H1 (cell line): ENCODE data around the gene NAP1L5. TPM values are rescaled to one million over a fixed set of nuclear protein-coding genes. Genes with fewer than 3 reads are reported as not detected.

ENCODE experiments used
- CTCF ChIA-PET: fragments of 300-600 bp; sonication (Branson Sonifier 250); formaldehyde crosslinking; loops from one replicate; lab custom pipeline; 2021; ENCODE audit not compliant: partially characterized antibody; lab: Charles Lee
- POLR2A ChIA-PET: fragments of 300-600 bp; sonication (Branson Sonifier 250); formaldehyde crosslinking; loops from one replicate; lab custom pipeline; 2021; ENCODE audit warnings: inconsistent platforms; ENCODE audit not compliant: partially characterized antibody; lab: Charles Lee
- DNase-seq, 2 experiments: peaks; one replicate each; pipeline versions ENCODE4 v3.0.0 to v3.0.0-alpha.2; 2010 to 2022; ENCODE audit warnings: low spot score in 2 of 2, low read depth in 1 of 2, mixed read lengths in 1 of 2
- FAIRE-seq: peaks from 2 replicates; lab custom pipeline; 2011; peaks lifted over from hg19 to GRCh38; lab: Jason Lieb, UNC
- H2AFZ ChIP-seq: 2 replicates; pipeline ENCODE4 v1.8.1; 2012; ENCODE audit warnings: low read length, inconsistent platforms
- H2AK5ac ChIP-seq: 2 replicates; pipeline ENCODE4 v1.6.1; 2013; ENCODE audit warnings: low read depth, low read length
- H2BK120ac ChIP-seq: replicated peaks from 2 replicates; pipeline ENCODE3; 2013; ENCODE audit warnings: low read depth, low read length, inconsistent platforms
- H2BK12ac ChIP-seq: 2 replicates; pipeline ENCODE4 v1.6.1; 2013; ENCODE audit warnings: low read depth, low read length
- H2BK15ac ChIP-seq: 2 replicates; pipeline ENCODE4 v1.6.1; 2013; ENCODE audit warnings: low read length
- H2BK20ac ChIP-seq: 2 replicates; pipeline ENCODE4 v1.6.1; 2013; ENCODE audit warnings: low read length
- H2BK5ac ChIP-seq: 2 replicates; pipeline ENCODE4 v1.6.1; 2013; ENCODE audit warnings: low read depth, low read length
- H3K14ac ChIP-seq: 2 replicates; pipeline ENCODE4 v1.6.1; 2013; ENCODE audit warnings: inconsistent platforms; ENCODE audit not compliant: insufficient read length
- H3K18ac ChIP-seq: 2 replicates; pipeline ENCODE4 v1.6.1; 2013; ENCODE audit warnings: low read length; ENCODE audit errors: extremely low read depth
- H3K23ac ChIP-seq: 2 replicates; pipeline ENCODE4 v1.6.1; 2013; ENCODE audit warnings: inconsistent platforms; ENCODE audit not compliant: insufficient read length
- H3K23me2 ChIP-seq: 2 replicates; pipeline ENCODE4 v1.6.1; 2013; ENCODE audit warnings: low read depth, low read length
- H3K27ac ChIP-seq: 2 replicates; pipeline ENCODE4 v1.6.1; 2011; ENCODE audit warnings: low read depth, low read length, inconsistent platforms
- H3K27me3 ChIP-seq, 4 experiments: replicated peaks in 1 of 4; 1 replicate in 1 of 4; 2 replicates in 3 of 4; pipeline versions ENCODE4 v1.6.1 to v1.8.1; 2011 to 2013; ENCODE audit warnings: low read length in 3 of 4, mild to moderate bottlenecking in 3 of 4, inconsistent platforms in 2 of 4, mixed read lengths in 2 of 4, moderate library complexity in 1 of 4; ENCODE audit not compliant: control insufficient read depth in 3 of 4, insufficient read depth in 3 of 4; ENCODE audit errors: extremely low read depth in 1 of 4
- H3K36me3 ChIP-seq, 4 experiments: 2 replicates each; pipeline versions ENCODE4 v1.6.1 to v1.8.1; 2011 to 2013; ENCODE audit warnings: mild to moderate bottlenecking in 4 of 4, low read length in 3 of 4, moderate library complexity in 2 of 4, control low read depth in 1 of 4, inconsistent platforms in 1 of 4; ENCODE audit not compliant: insufficient read depth in 4 of 4, control insufficient read depth in 2 of 4
- H3K4ac ChIP-seq: replicated peaks from 2 replicates; pipeline ENCODE3; 2013; ENCODE audit warnings: low read length, low read depth, mixed read lengths, inconsistent platforms; ENCODE audit not compliant: insufficient read length
- H3K4me1 ChIP-seq, 4 experiments: replicated peaks in 1 of 4; 1 replicate in 1 of 4; 2 replicates in 3 of 4; pipeline versions ENCODE4 v1.6.1 to v1.8.1; 2011 to 2013; ENCODE audit warnings: low read length in 3 of 4, inconsistent platforms in 2 of 4, mixed read lengths in 1 of 4; ENCODE audit not compliant: insufficient read depth in 4 of 4, control insufficient read depth in 3 of 4
- H3K4me2 ChIP-seq, 2 experiments: 2 replicates each; pipeline versions ENCODE4 v1.6.1 to v1.8.1; 2011 to 2013; ENCODE audit warnings: low read depth in 2 of 2, low read length in 2 of 2, control low read depth in 1 of 2, inconsistent platforms in 1 of 2, mild to moderate bottlenecking in 1 of 2; ENCODE audit not compliant: insufficient read depth in 1 of 2
- H3K4me3 ChIP-seq, 4 experiments: fragments of 200-600, 300-600 bp in 1 of 4; sonication (generic), shearing (Covaris generic), sonication (Bioruptor Twin) in 1 of 4; 2 replicates each; pipeline versions ENCODE4 v1.5.1 to v1.8.1; 2011 to 2016; ENCODE audit warnings: low read length in 4 of 4, low read depth in 3 of 4, control low read depth in 2 of 4, inconsistent platforms in 2 of 4, mild to moderate bottlenecking in 2 of 4, mixed read lengths in 1 of 4, moderate library complexity in 1 of 4; ENCODE audit not compliant: insufficient read depth in 2 of 4; ENCODE audit errors: extremely low read depth in 1 of 4
- H3K56ac ChIP-seq: replicated peaks from 2 replicates; pipeline ENCODE3; 2013; ENCODE audit warnings: low read depth, mild to moderate bottlenecking, mixed read lengths, low read length, inconsistent platforms; ENCODE audit not compliant: insufficient read length
- H3K79me1 ChIP-seq: 2 replicates; pipeline ENCODE4 v1.6.1; 2013; ENCODE audit warnings: low read depth, low read length, control low read depth
- H3K79me2 ChIP-seq, 2 experiments: 2 replicates each; pipeline versions ENCODE4 v1.6.1 to v1.8.1; 2012 to 2013; ENCODE audit warnings: low read length in 2 of 2, mild to moderate bottlenecking in 2 of 2, inconsistent platforms in 1 of 2; ENCODE audit not compliant: insufficient read depth in 2 of 2, control insufficient read depth in 1 of 2
- H3K9ac ChIP-seq, 4 experiments: replicated peaks in 1 of 4; 1 replicate in 1 of 4; 2 replicates in 3 of 4; pipeline versions ENCODE4 v1.6.1 to v1.8.1; 2011 to 2013; ENCODE audit warnings: low read depth in 3 of 4, low read length in 3 of 4, control low read depth in 2 of 4, mild to moderate bottlenecking in 2 of 4, moderate library complexity in 2 of 4, inconsistent platforms in 1 of 4; ENCODE audit errors: extremely low read depth in 1 of 4
- H3K9me3 ChIP-seq, 2 experiments: 2 replicates each; pipeline versions ENCODE4 v1.6.1 to v1.8.1; 2012 to 2013; ENCODE audit warnings: mild to moderate bottlenecking in 2 of 2, moderate library complexity in 2 of 2, control low read depth in 1 of 2, inconsistent platforms in 1 of 2, low read depth in 1 of 2, low read length in 1 of 2, mixed read lengths in 1 of 2; ENCODE audit not compliant: insufficient read depth in 2 of 2
- H4K20me1 ChIP-seq, 2 experiments: replicated peaks in 1 of 2; 2 replicates each; pipeline versions ENCODE3 to v1.8.1; 2011 to 2013; ENCODE audit warnings: inconsistent platforms in 2 of 2, low read length in 2 of 2, mild to moderate bottlenecking in 1 of 2; ENCODE audit not compliant: insufficient read depth in 2 of 2, control insufficient read depth in 1 of 2
- H4K5ac ChIP-seq: 2 replicates; pipeline ENCODE4 v1.6.1; 2013; ENCODE audit warnings: low read length, low read depth, mixed read lengths, inconsistent platforms; ENCODE audit not compliant: insufficient read length
- H4K8ac ChIP-seq: 2 replicates; pipeline ENCODE4 v1.8.0; 2013; ENCODE audit warnings: mild to moderate bottlenecking, moderate library complexity, low read length, inconsistent platforms; ENCODE audit not compliant: insufficient read depth; ENCODE audit errors: extremely low read depth
- H4K91ac ChIP-seq: replicated peaks from 2 replicates; pipeline ENCODE3; 2013; ENCODE audit warnings: low read length, mixed read lengths, inconsistent platforms; ENCODE audit not compliant: insufficient read length
- CREB1 ChIP-seq: IDR thresholded peaks from 2 replicates; pipeline ENCODE4 v1.6.1; 2012; ENCODE audit warnings: inconsistent platforms
- EP300 ChIP-seq, 2 experiments: IDR thresholded peaks; 1 replicate in 1 of 2; 2 replicates in 1 of 2; pipeline ENCODE4 v1.6.1; 2011 to 2012; ENCODE audit warnings: low read depth in 2 of 2, low read length in 2 of 2, mild to moderate bottlenecking in 2 of 2, borderline replicate concordance in 1 of 2, inconsistent platforms in 1 of 2, moderate library complexity in 1 of 2
- SIN3A ChIP-seq, 2 experiments: IDR thresholded peaks in 1 of 2; conservative IDR thresholded peaks in 1 of 2; 2 replicates each; pipeline ENCODE4 v1.6.1; 2011 to 2012; ENCODE audit warnings: low read length in 2 of 2, improper control_type of control experiment in 1 of 2, low read depth in 1 of 2, mild to moderate bottlenecking in 1 of 2
- SP2 ChIP-seq: IDR thresholded peaks from 2 replicates; pipeline ENCODE4 v1.6.1; 2012; ENCODE audit warnings: mild to moderate bottlenecking, low read length, inconsistent platforms
- WGBS, 2 experiments: shearing (Covaris generic) in 1 of 2; methylation state at CpG; one replicate each; pipeline versions ENCODE4 v1.1.6 to v1.1.7; 2013 to 2015; ENCODE audit warnings: low lambda C conversion rate in 2 of 2, mixed read lengths in 2 of 2, inconsistent platforms in 1 of 2, low coverage in 1 of 2, missing lambda C conversion rate in 1 of 2; ENCODE audit not compliant: insufficient replicate concordance in 2 of 2, insufficient coverage in 1 of 2, insufficient read length in 1 of 2; ENCODE audit errors: extremely low coverage in 1 of 2, missing lambda C conversion rate in 1 of 2; 5-methylcytosine and 5-hydroxymethylcytosine counted together
- polyA plus RNA-seq, 7 experiments: library from polyadenylated mRNA; depleted of rRNA in 3 of 7; stranded (reverse) in 5 of 7; unstranded in 2 of 7; fragments of >200 nt in 5 of 7; fragments of 200-250 nt in 2 of 7; gene quantifications; 1 replicate in 5 of 7; 2 replicates in 1 of 7; 4 replicates in 1 of 7; pipeline versions ENCODE4 v1.2.1 to v1.2.3, GENCODE V29; 2011 to 2013; ENCODE audit warnings: missing spikeins in 2 of 7, mixed read lengths in 2 of 7
- total RNA-seq: library from RNA; stranded (reverse); fragmentation: NEBNext Ultra II Directional; extraction: Animal tissue kit (Norgen Biotek cat#: 25700); gene quantifications from 2 replicates; pipeline ENCODE4 v1.2.1, GENCODE V29; 2021

NAP1L5 gene
- total and polyA plus RNA-seq, 2 of the 8 experiments (the other 6 are each of a cell fraction or from before 2014, with no cell fraction given): 1.3 to 2.7 TPM

DNA sequence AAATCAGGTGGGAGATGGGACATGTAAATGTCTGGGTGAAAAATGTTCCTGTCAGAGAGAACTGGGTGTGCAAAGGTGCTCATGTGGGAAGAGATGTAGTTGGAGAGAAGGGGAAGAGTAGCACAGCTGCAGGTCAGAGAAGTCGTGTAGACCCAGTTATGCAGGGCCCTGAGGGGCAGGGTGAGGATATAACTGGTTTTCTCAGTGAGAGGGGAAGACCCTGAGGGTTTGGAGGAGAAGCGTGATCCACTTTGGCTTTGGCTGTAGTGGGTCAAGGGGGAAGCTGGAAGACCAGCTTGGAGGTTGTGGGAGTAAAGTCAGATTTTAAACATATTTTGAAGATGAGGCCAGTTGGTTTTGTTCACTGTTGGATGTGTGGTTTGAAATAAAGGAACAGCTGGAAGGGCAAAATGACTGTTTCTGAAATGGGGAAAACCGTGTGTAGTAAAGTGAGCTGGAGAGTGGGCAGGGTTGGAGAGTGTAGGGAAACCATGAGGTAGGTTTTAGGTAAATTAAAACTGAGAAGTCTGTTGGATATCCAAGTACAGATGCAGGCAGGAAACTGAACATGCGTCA is 44.2 kb downstream of the NAP1L5 start:
- H3K4ac ChIP-seq: no peak overlapping the region
- 88% methylated on average over 4 of the region's 4 CpGs; no CpG with 5 or more reads in 1 of the 2 experiments for WGBS, 2 experiments
- H4K20me1 ChIP-seq: no peaks in the 10 kb centered on the region
- H2AK5ac ChIP-seq: no peak overlapping the region
- H3K27ac ChIP-seq: no peak overlapping the region
- H2BK120ac ChIP-seq: no peak overlapping the region
- H2BK20ac ChIP-seq: no peak overlapping the region
- no peaks in the 10 kb centered on the region for H3K23me2 ChIP-seq
- H2BK5ac ChIP-seq: no peak overlapping the region
- H3K18ac ChIP-seq: no peak overlapping the region
- no peak overlapping the region for H2BK12ac ChIP-seq
- H3K56ac ChIP-seq: no peak overlapping the region
- CTCF ChIA-PET: interaction anchor here (0.6 to 3.3 kb wide), 4 partner anchors 20 to 128 kb away, joined by 3 to 15 read pairs (median 6); partner anchors contain the start of gene PYURF
- H3K4me2 ChIP-seq: no peak overlapping the region
- H3K79me2 ChIP-seq: no peaks in the 10 kb centered on the region
- H3K9ac ChIP-seq: no peak overlapping the region
- no peak overlapping the region for H4K8ac ChIP-seq
- no peak for FAIRE-seq
- no peak overlapping the region for H2BK15ac ChIP-seq
- H3K4me1 ChIP-seq: no peaks in the 10 kb centered on the region; a peak in 2 of 7 replicates
- H3K23ac ChIP-seq: no peak overlapping the region
- POLR2A ChIA-PET: no interaction called here
- no peak overlapping the region for H3K14ac ChIP-seq
- H2AFZ ChIP-seq: no peak overlapping the region
- H3K36me3 ChIP-seq: no peaks in the 10 kb centered on the region
- no peaks in the 10 kb centered on the region for H3K79me1 ChIP-seq
- no peak overlapping the region for H4K5ac ChIP-seq
- H3K4me3 ChIP-seq: no peak overlapping the region
- TF ChIP-seq SIN3A (conservative IDR thresholded peaks at IDR 0.05 in 1 of 2, IDR thresholded peaks at IDR 0.05 in 1 of 2; ENCODE audit: low read depth in 1 of 2, low read length in 2 of 2): no peak
- TF ChIP-seq SP2: no peak
- no peak for TF ChIP-seq CREB1
- no peak for TF ChIP-seq EP300 (IDR thresholded peaks at IDR 0.05; ENCODE audit: borderline replicate concordance in 1 of 2, low read depth in 2 of 2, low read length in 2 of 2)
- no peaks in the 10 kb centered on the region for H3K9me3 ChIP-seq
- H3K27me3 ChIP-seq: no peaks in the 10 kb centered on the region
- H4K91ac ChIP-seq: no peak overlapping the region
- DNase-seq: no peak
